ENCODE measurements around the gene EXOSC5. TPM values are rescaled to one million over a fixed set of nuclear protein-coding genes. Genes with fewer than 3 reads are reported as not detected.

Gene EXOSC5
- total RNA-seq, 2 donors from 2014 or later: 4.3 to 22.8 TPM

- ATAC-seq: no peak
Measured at GRCh38 chr19:41430922-41431321, 33.8 kb upstream of the EXOSC5 start.

GRCh38 chr19:41428481-41428859 is 31.3 kb upstream of the EXOSC5 start:
- intact Hi-C loops (cut with DNase I): no loop called here
- Histone ChIP-seq H3K4me1 (peaks cover 9% of the 10 kb centered on the region), H3K27ac (peak overlapping the region; percentile 78 to 85 (median 81)), H3K9me3 (no peaks in the 10 kb centered on the region), H3K36me3 (replicated peaks in 1 of 2; ENCODE audit: insufficient read depth in 1 of 2, low read depth in 2 of 2) (peaks cover 0 to 17% of the 10 kb centered on the region in 2 donors), H3K4me3 (no peak overlapping the region), H3K27me3 (no peaks in the 10 kb centered on the region)
- no peak for ATAC-seq
- 43 to 50% methylated on average over 1 of the region's 1 CpG for WGBS, 2 donors
- TF ChIP-seq POLR2A (IDR thresholded peaks at IDR 0.05) (no peak), CTCF (IDR thresholded peaks at IDR 0.05) (no peak)
- DNase-seq: no peak

More at GRCh38 chr19:41430922-41431321, 33.8 kb upstream of the EXOSC5 start:
- H3K4me3 ChIP-seq: no peak overlapping the region
- H3K36me3 ChIP-seq (replicated peaks in 1 of 2; ENCODE audit: insufficient read depth in 1 of 2, low read depth in 2 of 2): peaks cover 0 to 8% of the 10 kb centered on the region in 2 donors
- TF ChIP-seq CTCF (IDR thresholded peaks at IDR 0.05) (no peak), POLR2A (IDR thresholded peaks at IDR 0.05) (no peak)
- DNase-seq: no peak
- no peaks in the 10 kb centered on the region for H3K27me3 ChIP-seq
- H3K9me3 ChIP-seq: no peaks in the 10 kb centered on the region
- intact Hi-C loops (cut with DNase I): loop anchor here (10.0 kb wide), 1 partner anchor 106 kb away; no protein-coding TSS in a partner anchor
- H3K27ac ChIP-seq: no peak overlapping the region
- peaks cover 9% of the 10 kb centered on the region for H3K4me1 ChIP-seq
- WGBS, 2 donors: 79 to 82% methylated on average over 6 of the region's 6 CpGs

GRCh38 chr19:41427647-41428480 is 30.7 kb upstream of the EXOSC5 start:
- ATAC-seq: peak; percentile 66
- H3K4me1 ChIP-seq: peaks cover 9% of the 10 kb centered on the region

GRCh38 chr19:41426952-41427646 is 29.9 kb upstream of the EXOSC5 start, which contains the start of gene B3GNT8:
Gene B3GNT8 (minus strand): TSS chr19:41427374. CDS start chr19:41426778, 596 bp downstream.
- Histone ChIP-seq H3K9me3 (no peaks in the 10 kb centered on the region), H3K4me3 (no peak within 1 kb of the TSS), H3K27me3 (no peaks in the 10 kb centered on the region), H3K36me3 (replicated peaks in 1 of 2; ENCODE audit: insufficient read depth in 1 of 2, low read depth in 2 of 2) (peaks cover 0 to 22% of the 10 kb centered on the region in 2 donors), H3K27ac (peak within 1 kb of the TSS; percentile 78 to 85 (median 81)), H3K4me1 (peaks cover 9% of the 10 kb centered on the region)
- TF ChIP-seq POLR2A (IDR thresholded peaks at IDR 0.05) (peak; percentile 15 to 71 (median 67)), CTCF (IDR thresholded peaks at IDR 0.05) (no peak)
- intact Hi-C loops (cut with DNase I): no loop called here
- ATAC-seq (peak; percentile 83), DNase-seq (peak; percentile 62 to 80 (median 74))
- WGBS, 2 donors: 27 to 55% methylated on average over 12 to 19 of the region's 19 CpGs

More at GRCh38 chr19:41427647-41428480, 30.7 kb upstream of the EXOSC5 start:
- WGBS, 2 donors: 37 to 53% methylated on average over 23 of the region's 23 CpGs
- intact Hi-C loops (cut with DNase I): no loop called here
- Histone ChIP-seq H3K4me3 (no peak overlapping the region), H3K36me3 (replicated peaks in 1 of 2; ENCODE audit: insufficient read depth in 1 of 2, low read depth in 2 of 2) (peaks cover 0 to 18% of the 10 kb centered on the region in 2 donors), H3K27me3 (no peaks in the 10 kb centered on the region), H3K27ac (peak overlapping the region; percentile 78 to 85 (median 81)), H3K9me3 (no peaks in the 10 kb centered on the region)
- peak; percentile 37 to 58 (median 47) for DNase-seq
- TF ChIP-seq POLR2A (IDR thresholded peaks at IDR 0.05) (peak in 2 of 3 donors; percentile 41 to 48), CTCF (IDR thresholded peaks at IDR 0.05) (no peak)

Data from body of pancreas (tissue), 4 donors.